HAP-1 (cell line): ENCODE measurements around the gene ISG20.
A peak's percentile ranks its signal among the peaks of the same experiment; 100 is the strongest.

ENCODE experiments used
- DNase-seq, 2 experiments: peaks; one replicate each; pipeline ENCODE4 v3.0.0-alpha.2; 2016 to 2020; ENCODE audit warnings: low spot score in 2 of 2
- H3K27me3 ChIP-seq: fragments of 250-450 bp; sonication (Bioruptor Pico); 2 replicates; pipeline ENCODE4 v1.5.1; 2020; ENCODE audit warnings: low read depth, mild to moderate bottlenecking, moderate library complexity
- H3K36me3 ChIP-seq: fragments of 250-450 bp; sonication (Bioruptor Pico); replicated peaks from 2 replicates; pipeline ENCODE4 v1.5.1; 2020; ENCODE audit warnings: mild to moderate bottlenecking
- H3K4me1 ChIP-seq: fragments of 250-450 bp; sonication (Bioruptor Pico); 2 replicates; pipeline ENCODE4 v1.5.1; 2020; ENCODE audit warnings: mild to moderate bottlenecking
- H3K4me3 ChIP-seq: fragments of 250-450 bp; sonication (Bioruptor Pico); 2 replicates; pipeline ENCODE4 v1.5.1; 2020; ENCODE audit warnings: mild to moderate bottlenecking, moderate library complexity
- H3K9me3 ChIP-seq: fragments of 250-450 bp; sonication (Bioruptor Pico); 2 replicates; pipeline ENCODE4 v1.5.1; 2020; ENCODE audit warnings: mild to moderate bottlenecking, moderate library complexity
- in situ Hi-C: fragments of 300-500 bp; cut with MboI; formaldehyde crosslinking; loops from 3 replicates; pipeline ENCODE4 v1.14.3; 2020; ENCODE audit warnings: low sequenced_read_pairs, inconsistent platforms, mixed read lengths

ISG20 gene

GRCh38 chr15:88681610-88682221 is 42.9 kb downstream of the ISG20 start:
- in situ Hi-C loops: no loop called here
- H3K4me1 ChIP-seq: no peaks in the 10 kb centered on the region
- H3K4me3 ChIP-seq: no peak overlapping the region
- DNase-seq: no peak
- H3K9me3 ChIP-seq: 0 out of 2 replicates have a peak, but pooled peaks cover 2% of the 10 kb centered on the region
- no peaks in the 10 kb centered on the region for H3K36me3 ChIP-seq
- 0 out of 2 replicates have a peak, but pooled peaks cover 1% of the 10 kb centered on the region for H3K27me3 ChIP-seq

DNA sequence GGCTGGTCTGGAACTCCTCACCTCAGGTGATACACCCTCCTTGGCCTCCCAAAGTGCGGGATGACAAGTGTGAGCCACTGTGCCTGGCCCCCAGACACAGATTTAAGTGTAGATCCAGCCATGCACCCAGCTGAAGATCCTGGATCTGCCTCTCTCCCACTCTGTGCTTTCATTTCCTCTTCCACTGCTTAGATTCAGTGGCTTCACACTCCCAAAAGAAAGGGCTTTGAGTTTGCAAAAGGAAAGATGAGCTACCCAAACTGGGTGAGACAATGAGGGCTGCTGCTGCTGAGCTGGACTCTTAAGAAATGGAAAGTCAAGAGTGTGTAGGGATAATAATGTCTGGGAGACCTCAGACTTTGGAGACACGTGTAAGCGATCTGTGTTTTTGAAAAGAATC is 45.5 kb downstream of the ISG20 start:
- Histone ChIP-seq H3K9me3 (peaks cover 4% of the 10 kb centered on the region; the same call in 1 of the 2 replicates), H3K36me3 (no peaks in the 10 kb centered on the region), H3K4me3 (no peak overlapping the region), H3K4me1 (no peaks in the 10 kb centered on the region), H3K27me3 (no peaks in the 10 kb centered on the region; the same call in 1 of the 2 replicates)
- no peak for DNase-seq
- in situ Hi-C loops: no loop called here

DNA sequence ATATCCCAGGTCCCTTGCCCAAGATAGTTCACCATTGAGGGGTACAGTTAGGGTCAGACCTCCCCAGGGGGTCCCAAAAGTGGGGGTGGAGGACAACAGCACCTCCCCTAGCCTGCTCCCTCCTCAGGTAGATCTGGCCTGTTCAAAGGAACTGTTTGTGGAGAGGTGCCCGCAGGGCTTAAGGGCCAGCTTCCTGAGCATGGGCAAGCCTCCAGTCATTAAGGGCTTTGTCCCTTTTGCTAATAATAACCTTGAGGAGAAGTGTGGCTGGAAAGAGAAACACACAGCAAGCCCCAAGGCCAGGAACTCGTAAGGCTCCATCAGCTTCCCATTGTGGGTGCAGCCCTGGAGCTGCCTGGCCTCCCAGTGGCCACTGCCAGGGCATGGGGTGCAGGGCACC is 47.4 kb downstream of the ISG20 start:
- Histone ChIP-seq H3K9me3 (peaks cover 4% of the 10 kb centered on the region; the same call in 1 of the 2 replicates), H3K27me3 (no peaks in the 10 kb centered on the region; the same call in 1 of the 2 replicates), H3K4me3 (no peak overlapping the region), H3K36me3 (no peaks in the 10 kb centered on the region), H3K4me1 (no peaks in the 10 kb centered on the region)
- no peak for DNase-seq
- in situ Hi-C loops: no loop called here

DNA sequence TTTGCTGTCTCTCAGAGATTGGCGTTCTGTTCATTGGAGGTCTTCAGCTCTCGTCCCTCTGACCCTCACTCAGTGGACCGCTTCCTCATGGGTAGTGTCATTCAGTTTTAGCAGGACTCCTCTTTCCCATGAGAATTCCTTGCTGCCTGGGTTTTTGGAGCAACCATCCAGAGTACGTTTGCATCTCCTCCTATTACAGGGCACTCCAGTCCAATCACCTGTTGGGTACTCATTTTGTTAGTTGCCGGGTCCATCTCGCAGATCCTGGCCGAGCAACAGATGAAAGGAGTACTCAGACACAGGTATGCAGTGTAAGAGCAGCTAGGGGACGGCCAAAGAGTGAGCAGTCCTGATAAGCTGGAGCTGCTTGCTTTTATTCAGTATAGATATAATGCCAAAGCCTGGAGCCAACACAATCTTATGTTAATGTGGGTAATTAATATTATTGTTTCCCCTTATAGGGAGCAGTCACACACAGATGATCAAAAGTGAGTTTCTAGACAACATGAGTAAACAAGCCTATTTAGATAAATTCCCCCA is 49.6 kb downstream of the ISG20 start:
- in situ Hi-C loops: no loop called here
- Histone ChIP-seq H3K4me3 (no peak overlapping the region), H3K27me3 (peaks cover 9% of the 10 kb centered on the region), H3K9me3 (peaks cover 3% of the 10 kb centered on the region; the same call in 1 of the 2 replicates), H3K4me1 (no peaks in the 10 kb centered on the region), H3K36me3 (no peaks in the 10 kb centered on the region)
- no peak for DNase-seq

DNA sequence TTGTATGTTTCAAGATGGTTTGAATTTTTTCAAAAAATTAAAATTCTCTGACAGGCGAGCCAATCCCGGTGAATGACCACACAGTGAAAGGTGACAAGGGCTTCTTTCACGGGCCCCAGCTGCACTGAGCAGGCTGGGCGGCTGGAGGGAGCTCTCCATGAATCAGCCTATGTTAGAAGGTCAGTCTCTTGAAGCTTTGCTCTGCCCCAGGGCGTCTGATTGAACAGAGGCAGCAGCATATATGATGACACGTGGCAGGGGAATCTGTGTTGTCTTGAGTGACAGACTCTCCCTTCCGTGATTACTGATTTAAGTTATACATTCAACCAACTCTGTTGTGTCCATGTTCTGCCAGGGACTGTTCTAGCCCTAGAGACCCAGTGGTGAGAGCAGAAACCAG is 51.5 kb downstream of the ISG20 start:
- in situ Hi-C loops: no loop called here

GRCh38 chr15:88693191-88693590 is 54.4 kb downstream of the ISG20 start:
- Histone ChIP-seq H3K36me3 (no peaks in the 10 kb centered on the region), H3K4me3 (no peak overlapping the region), H3K27me3 (peaks cover 37% of the 10 kb centered on the region), H3K9me3 (no peaks in the 10 kb centered on the region), H3K4me1 (no peaks in the 10 kb centered on the region)
- DNase-seq: peak in 1 of 2 experiments; percentile 5
- in situ Hi-C loops: no loop called here

More for the DNA sequence above, 51.5 kb downstream of the ISG20 start:
- Histone ChIP-seq H3K4me1 (no peaks in the 10 kb centered on the region), H3K4me3 (no peak overlapping the region), H3K27me3 (peaks cover 23% of the 10 kb centered on the region), H3K36me3 (no peaks in the 10 kb centered on the region), H3K9me3 (peaks cover 3% of the 10 kb centered on the region; the same call in 1 of the 2 replicates)
- DNase-seq: no peak

GRCh38 chr15:88695101-88695500 is 56.3 kb downstream of the ISG20 start:
- in situ Hi-C loops: no loop called here

GRCh38 chr15:88695691-88696251 is 57.0 kb downstream of the ISG20 start:
- no peaks in the 10 kb centered on the region for H3K4me1 ChIP-seq
- H3K4me3 ChIP-seq: no peak overlapping the region
- H3K9me3 ChIP-seq: no peaks in the 10 kb centered on the region
- peaks cover 53% of the 10 kb centered on the region for H3K27me3 ChIP-seq
- in situ Hi-C loops: no loop called here
- no peak for DNase-seq
- no peaks in the 10 kb centered on the region for H3K36me3 ChIP-seq

More at GRCh38 chr15:88695101-88695500, 56.3 kb downstream of the ISG20 start:
- Histone ChIP-seq H3K27me3 (peaks cover 53% of the 10 kb centered on the region), H3K9me3 (no peaks in the 10 kb centered on the region), H3K4me1 (no peaks in the 10 kb centered on the region), H3K36me3 (no peaks in the 10 kb centered on the region), H3K4me3 (no peak overlapping the region)
- DNase-seq: no peak

- Histone ChIP-seq H3K4me3 (no peak overlapping the region), H3K4me1 (no peaks in the 10 kb centered on the region), H3K27me3 (peaks cover 53% of the 10 kb centered on the region), H3K36me3 (no peaks in the 10 kb centered on the region), H3K9me3 (no peaks in the 10 kb centered on the region)
- DNase-seq: no peak
- in situ Hi-C loops: no loop called here
Observed at GRCh38 chr15:88696254-88696653, 57.4 kb downstream of the ISG20 start.

DNA sequence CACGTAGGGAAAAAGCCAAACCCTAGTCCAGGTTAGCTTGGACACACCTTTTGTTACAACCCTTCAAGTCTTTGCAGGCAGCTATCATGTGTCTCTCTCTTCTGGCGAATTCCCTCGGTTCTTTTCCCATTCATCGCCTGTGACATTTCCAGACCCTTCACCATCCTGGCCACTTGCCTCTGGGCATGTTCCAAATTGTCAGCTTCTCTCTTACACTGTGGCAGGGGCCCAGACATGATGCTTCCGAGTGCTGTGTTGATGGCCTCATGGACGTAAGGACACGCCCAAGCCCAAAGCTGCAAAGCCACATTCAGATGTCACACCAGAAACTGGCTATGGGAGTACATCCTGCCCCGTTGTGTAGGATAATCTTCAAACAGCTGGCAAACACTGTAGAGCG is 58.5 kb downstream of the ISG20 start:
- H3K9me3 ChIP-seq: no peaks in the 10 kb centered on the region
- DNase-seq: no peak
- H3K4me3 ChIP-seq: no peak overlapping the region
- no peaks in the 10 kb centered on the region for H3K4me1 ChIP-seq
- H3K36me3 ChIP-seq: no peaks in the 10 kb centered on the region
- peaks cover 52% of the 10 kb centered on the region for H3K27me3 ChIP-seq
- in situ Hi-C loops: no loop called here

GRCh38 chr15:88699861-88700260 is 61.0 kb downstream of the ISG20 start:
- Histone ChIP-seq H3K27me3 (peaks cover 59% of the 10 kb centered on the region), H3K4me3 (no peak overlapping the region), H3K9me3 (no peaks in the 10 kb centered on the region), H3K36me3 (no peaks in the 10 kb centered on the region), H3K4me1 (no peaks in the 10 kb centered on the region; the same call in 1 of the 2 replicates)
- in situ Hi-C loops: no loop called here
- no peak for DNase-seq

DNA sequence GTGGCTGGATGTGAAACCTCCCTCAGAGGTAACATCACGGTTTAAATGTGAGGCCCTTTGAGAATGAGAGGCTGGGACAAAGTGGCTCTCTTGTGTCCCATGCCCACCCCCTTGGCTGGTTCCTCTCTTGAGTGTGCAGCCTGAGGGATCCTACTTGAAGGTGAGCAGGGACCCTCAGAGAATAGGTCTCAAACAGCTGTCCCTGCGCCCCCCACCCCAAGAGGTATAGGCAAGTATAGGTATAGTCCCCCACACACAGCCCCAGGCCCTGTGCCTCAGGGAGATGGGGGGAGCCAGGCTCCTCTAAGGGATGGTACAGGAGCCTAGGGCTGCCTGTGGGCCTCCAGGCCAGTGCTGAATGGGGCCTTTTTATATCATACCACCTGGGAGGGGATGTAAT is 61.9 kb downstream of the ISG20 start:
- no peak for DNase-seq
- Histone ChIP-seq H3K27me3 (peaks cover 60% of the 10 kb centered on the region), H3K36me3 (no peaks in the 10 kb centered on the region), H3K9me3 (no peaks in the 10 kb centered on the region), H3K4me3 (no peak overlapping the region), H3K4me1 (no peaks in the 10 kb centered on the region; the same call in 1 of the 2 replicates)
- in situ Hi-C loops: no loop called here

GRCh38 chr15:88701561-88702095 is 62.8 kb downstream of the ISG20 start:
- Histone ChIP-seq H3K4me3 (no peak overlapping the region), H3K36me3 (no peaks in the 10 kb centered on the region), H3K4me1 (no peaks in the 10 kb centered on the region; the same call in 1 of the 2 replicates), H3K27me3 (peaks cover 69% of the 10 kb centered on the region), H3K9me3 (no peaks in the 10 kb centered on the region)
- in situ Hi-C loops: no loop called here
- peak; percentile 32 to 76 for DNase-seq

DNA sequence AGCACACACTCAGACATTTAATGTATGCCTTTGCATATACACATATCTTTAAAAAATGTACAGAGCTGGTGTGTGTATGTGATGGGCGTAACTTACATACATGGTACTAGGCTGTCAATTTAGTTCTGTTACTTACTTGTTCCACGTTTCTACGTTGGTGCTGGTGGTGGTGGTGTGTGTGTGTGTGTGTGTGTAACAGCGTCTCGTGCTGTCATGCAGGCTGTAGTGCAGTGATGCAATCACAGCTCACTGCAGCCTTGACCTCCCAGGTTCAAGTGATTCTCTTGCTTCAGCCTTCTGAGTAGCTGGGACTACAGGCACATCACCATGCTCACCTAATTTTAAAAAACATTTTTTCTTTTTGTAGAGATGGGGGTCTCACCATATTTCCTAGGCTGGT is 64.2 kb downstream of the ISG20 start:
- no peaks in the 10 kb centered on the region; the same call in 1 of the 2 replicates for H3K4me1 ChIP-seq
- in situ Hi-C loops: no loop called here
- H3K27me3 ChIP-seq: peaks cover 71% of the 10 kb centered on the region

More for the DNA sequence above, 64.2 kb downstream of the ISG20 start:
- no peaks in the 10 kb centered on the region for H3K9me3 ChIP-seq
- no peak for DNase-seq
- no peak overlapping the region for H3K4me3 ChIP-seq
- H3K36me3 ChIP-seq: no peaks in the 10 kb centered on the region
